ENCODE results near the gene PARL.
A peak's percentile ranks its signal among the peaks of the same experiment; 100 is the strongest.
"Not testable (repeated sequence)": the region's sequence is repeated elsewhere in the genome, so short reads cannot be mapped to it uniquely, and the experiment has no call there.

PARL gene

DNA sequence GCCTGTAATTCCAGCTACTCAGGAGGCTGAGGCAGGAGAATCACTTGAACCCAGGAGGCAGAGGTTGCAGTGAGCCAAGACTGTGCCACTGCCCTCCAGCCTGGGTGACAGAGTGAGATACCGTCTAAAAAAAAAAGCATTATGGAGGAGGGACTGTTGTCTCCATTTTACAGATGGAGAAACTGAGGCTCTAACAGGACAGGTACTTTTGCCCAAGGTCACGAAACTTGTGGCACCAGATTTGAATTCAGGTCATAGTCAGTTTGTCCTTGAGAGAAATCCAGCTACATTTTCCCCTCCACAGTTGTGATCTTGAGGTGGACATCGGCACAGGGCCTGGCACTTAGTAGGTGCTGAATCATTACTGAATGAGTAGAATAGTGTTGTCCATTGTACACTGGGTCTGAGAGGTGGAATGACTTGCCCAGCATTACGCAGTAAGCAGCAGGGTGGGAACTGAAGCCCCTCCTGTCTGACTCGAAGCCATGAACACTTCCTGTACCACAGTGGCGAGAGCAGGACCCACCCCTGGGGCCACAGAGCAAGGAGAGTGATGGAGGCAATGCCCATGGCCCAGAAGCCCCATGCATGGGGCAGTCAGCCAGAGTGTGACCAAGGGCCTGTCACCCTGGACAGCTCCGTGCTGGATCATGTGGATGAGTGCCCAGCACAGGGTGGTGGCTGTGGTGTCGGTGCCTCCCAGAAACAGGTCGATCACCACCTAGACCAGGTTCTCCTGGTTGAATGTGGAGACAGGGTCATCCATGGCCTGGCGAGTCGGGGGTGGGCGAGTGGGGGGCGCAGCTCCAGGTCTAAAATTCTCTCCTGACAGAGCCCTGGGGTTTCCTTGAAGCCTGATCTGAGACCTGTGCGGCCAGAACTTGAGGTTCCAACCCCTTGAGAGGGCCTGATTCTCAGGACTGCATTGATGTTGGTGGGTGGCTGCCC is 20.4 kb upstream of the PARL start:
- no peak for DNase-seq

DNA sequence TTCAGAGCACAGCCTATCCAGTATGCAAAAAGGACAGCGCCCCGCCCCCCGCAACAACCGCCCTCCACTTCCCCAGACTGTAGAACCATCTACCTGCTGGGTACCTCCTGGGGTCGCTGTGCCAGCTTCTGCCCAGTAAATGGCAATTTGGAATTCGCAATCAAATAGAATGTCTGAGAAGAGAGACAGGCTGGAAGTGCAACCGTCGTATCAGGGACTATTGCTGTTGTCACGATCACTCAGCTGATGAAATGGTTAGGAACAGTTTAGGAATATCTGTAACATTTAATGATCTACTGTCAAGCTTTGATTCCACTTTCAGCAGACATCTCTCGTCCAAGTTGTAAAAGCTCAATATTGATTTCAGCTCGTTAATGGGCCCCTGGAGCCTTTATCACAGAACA is 13.3 kb upstream of the PARL start:
- DNase-seq: no peak

DNA sequence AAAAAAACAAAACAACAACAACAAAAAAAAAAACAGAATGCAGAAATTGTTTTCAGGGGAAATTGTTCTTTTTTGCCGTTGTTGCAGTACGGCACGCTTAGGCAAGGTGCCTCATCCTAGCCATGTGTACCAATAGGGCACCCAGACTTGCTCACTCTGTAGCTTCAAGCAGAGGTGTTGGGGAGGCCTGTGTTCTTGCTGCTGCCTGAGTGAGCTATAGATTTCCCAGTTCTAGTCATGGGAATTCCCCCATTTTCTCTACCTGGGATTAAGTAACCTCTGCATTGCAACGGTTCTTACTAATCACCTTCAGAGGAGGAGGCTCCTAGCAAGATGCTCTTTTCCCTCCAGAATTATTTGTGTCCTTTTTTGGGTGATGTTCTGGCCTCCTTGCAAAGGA is 12.9 kb upstream of the PARL start:
- no peak for DNase-seq

DNA sequence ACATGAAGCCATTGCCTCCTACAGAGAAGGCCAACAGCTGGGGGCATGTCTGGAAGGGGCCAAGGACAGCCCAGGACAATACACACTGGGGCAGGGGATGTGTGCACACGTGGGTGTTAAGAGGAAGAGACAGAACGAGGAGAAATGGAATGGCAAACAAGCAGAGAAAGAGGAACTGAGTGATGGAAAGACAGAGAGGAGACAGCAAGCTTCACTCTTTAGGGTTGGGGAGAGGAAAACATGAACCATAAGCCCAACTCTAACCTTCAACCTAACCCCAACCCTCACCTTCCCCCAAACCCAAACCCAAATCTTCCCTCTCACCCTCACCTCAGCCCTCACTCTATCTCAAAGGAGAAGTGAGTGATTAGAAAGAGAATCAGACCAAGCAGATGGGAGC is 11.9 kb upstream of the PARL start:
- DNase-seq: no peak

DNA sequence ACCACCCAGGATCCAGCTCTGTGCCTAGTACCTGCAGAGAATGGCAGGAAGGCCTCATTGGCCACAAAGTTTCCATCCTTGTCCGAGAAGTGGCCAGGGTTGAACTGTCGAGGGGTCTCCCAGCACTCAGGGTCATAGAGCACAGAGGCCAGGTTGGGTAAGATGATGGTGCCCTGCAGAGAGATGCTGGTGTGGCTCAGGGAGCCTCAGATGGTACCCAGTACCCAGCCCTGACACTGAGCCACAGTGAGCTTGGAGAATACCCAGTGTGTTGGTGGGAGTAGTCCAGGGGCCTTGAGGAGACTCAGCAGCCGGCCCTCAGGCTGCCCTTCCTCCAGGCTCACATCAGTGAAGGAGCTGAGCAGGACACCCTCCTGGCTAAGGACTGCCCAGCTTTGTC is 11.5 kb upstream of the PARL start:
- no peak for DNase-seq

DNA sequence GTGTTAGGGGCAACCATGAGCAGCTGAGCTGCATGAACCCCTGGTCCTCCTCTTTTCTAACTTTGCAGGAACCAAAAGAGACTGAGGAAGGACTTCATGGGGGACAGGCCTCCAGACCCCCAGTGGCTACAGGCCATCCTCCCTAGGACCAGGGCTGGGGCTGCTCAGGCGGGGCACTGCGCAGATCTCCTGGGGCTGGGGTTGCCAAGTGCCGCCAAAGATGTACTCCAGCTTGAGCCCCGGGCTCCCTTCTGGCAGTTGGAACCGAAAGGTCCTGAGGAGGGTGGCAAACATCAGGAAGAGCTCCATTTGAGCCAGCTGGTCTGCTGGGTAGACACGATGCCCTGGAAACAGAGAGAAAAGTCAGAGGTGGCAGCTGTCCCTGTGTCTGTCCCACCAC is 11.1 kb upstream of the PARL start:
- no peak for DNase-seq

DNA sequence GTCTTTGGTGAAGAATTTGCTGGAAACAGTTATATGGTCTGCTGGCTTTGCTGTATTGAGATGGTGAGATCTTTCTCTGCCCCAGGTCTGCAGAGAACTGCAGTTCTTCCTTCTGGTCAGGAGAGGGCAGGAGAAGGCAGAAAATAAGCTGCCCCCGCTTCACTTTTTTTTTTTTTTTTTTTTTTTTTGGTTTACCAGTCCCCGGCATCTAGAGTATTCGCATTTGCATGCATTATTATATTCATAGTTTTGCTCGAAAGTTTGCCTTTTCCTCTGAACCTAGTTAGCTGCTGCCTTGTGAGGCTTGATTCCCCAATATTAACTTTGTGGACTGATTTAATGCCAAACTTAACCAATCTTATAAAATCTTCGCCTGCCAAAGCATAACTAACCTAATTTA is 10.6 kb upstream of the PARL start:
- DNase-seq: peak; percentile 52

- DNase-seq: no peak
These were observed 8.0 kb upstream of the PARL start for GRCh38 chr3:183892610-183893214.

GRCh38 chr3:183885766-183886165 is 1.1 kb upstream of the PARL start:
- no peak for DNase-seq

GRCh38 chr3:183884097-183884426 is 618 bp downstream of the PARL start:
- DNase-seq: no peak

- no peak for DNase-seq
These were observed 1.2 kb downstream of the PARL start for GRCh38 chr3:183883291-183884096.

DNA sequence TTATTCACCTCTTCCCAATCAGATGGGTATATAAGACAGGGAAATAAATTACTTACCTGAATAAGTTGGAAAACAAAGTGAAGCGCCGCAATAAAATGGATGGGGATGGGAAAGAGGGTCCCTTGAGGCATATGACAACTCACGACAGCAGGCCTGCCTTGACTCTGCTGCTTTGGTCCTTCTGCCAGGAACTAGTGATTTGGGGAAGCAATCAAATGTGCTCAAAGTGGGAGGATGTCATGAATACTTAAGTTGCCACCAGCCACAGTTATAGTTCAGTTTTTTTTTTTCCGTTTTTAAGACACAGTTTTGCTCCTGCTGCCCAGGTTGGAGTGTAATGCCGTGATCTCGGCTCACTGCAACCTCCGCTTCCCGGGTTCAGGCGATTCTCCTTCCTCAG is 4.6 kb downstream of the PARL start:
- no peak for DNase-seq

GRCh38 chr3:183879243-183879642 is 5.4 kb downstream of the PARL start:
- no peak for DNase-seq

DNA sequence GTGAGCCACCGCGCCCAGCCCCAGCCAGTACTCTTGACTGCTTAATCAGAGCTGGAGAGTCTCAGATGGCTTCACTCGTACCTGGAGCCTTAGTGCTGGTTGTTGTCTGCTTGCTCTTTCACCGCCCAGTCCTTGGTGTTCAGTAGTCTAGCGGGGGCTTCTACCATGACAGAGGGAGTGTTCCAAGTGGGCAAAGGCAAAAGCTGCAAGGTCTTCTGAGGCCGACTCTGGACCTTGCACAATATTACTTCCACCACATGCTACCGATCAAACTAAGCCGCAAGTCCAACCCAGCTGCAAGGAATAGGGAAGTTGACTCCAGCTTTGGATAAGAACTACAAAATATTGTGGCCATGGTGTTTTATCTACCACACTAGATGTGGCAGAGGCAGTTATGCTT is 6.6 kb downstream of the PARL start:
- no peak for DNase-seq

GRCh38 chr3:183877227-183877626 is 7.5 kb downstream of the PARL start:
- not testable (repeated sequence) for DNase-seq

DNA sequence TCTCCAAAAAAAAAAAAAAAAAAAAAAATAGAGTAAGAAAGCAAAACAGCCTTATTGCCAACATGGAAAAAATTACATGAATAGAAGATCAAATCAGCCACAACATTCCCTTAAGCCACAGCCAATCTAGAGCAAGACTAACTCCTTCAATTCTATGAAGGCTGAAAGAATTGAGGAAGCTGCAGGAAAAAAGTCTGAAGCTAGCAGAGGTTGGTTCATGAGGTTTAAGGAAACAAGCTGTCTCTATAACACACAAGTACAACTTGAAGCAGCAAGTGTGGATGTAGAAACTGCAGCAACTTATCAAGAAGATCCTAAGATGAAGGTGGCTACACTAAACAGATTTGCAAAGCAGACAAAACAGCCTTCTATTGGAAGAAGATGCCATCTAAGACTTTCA is 9.3 kb downstream of the PARL start:
- DNase-seq: no peak

DNA sequence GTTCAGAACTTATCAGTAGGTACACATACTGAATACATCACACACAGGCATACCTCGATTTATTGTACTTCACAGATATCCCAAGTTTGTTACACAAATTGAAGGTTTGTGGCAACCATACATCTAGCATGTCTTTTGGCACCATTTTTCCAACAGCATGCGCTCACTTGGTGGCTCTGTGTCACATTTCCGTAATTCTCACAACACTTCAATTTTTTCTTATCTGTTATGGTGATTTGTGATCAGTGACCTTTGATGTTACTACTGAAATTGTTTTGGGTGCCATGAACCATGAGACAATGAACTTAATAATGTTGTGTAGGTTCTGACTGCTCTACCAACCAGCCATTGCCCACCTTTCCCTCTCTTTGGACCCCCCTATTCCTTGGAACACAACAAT is 10.8 kb downstream of the PARL start:
- DNase-seq: no peak

GRCh38 chr3:183871541-183871940 is 13.1 kb downstream of the PARL start:
- no peak for DNase-seq

DNA sequence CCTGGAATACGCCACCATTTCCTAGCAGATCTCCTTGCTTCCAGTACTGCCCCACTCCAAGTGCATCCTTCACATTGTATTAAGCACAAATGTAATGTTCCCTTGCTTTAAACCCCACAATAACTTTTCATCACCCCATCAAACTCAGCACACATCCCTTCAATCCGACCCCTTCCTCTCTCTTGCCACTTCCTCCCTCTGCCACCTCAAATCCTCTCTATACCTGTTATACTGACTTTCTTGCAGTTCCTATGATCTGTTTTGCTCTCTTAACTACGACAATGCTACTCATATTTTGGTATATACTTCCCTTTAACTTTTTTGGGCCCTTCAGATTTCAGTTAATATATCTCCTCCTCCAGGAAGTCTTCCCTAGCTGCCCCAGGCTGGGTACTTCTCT is 14.1 kb downstream of the PARL start:
- DNase-seq: no peak

DNA sequence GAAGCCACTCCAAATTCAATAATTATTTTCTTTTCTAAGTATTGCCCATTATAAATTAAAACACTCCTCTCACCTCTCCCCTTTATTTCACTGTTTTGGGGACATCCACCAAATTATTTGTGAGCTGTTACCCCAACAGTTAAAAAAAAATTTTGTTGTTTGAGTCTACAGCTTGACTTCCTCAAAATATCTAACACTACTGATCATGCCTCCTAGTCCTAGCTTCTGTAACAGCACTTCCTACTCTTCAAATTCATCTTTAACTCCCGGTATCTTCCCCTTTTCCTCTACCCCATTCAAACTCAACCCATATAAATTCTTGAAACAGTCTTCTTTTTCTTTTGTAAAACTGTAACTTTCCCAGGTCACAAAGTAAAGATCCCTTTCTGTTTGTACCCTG is 15.9 kb downstream of the PARL start:
- DNase-seq: no peak

DNA sequence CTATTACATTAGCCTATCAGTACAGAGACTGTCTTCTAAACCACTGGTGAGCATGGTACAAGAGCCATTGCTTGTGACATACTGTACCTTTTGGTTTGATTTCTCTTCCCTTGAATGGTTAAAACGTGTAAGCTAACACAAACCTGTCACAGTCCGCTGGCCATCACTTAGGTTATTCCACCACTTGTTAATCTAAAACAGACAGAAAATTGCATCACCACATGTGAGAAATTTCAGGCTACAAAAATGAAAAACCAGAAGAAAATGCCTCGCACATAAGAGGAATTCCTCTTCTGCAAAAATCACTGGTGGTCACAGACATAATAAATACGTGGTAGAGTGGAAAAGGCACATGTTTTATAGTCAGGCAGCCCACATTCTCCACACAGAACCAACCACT is 22.1 kb downstream of the PARL start:
- peak; percentile 10 for DNase-seq

DNA sequence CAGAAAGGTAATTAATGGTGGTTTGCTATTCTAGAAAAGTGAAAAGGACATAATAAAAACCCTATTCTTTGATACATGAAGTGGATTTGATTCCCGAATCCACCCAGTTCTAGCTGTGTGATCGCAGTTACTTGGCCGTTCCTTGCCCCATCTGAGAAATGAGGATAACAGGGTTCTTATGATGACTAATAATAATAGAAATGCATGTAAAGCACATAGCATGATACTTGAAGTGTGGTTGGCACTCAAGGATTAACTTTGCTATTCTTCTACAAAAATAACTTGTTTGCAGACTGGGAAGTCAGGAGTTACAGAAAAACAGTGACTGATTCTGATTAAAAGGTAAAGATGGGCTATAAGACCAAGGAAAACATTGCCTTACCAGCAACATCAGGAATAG is 26.8 kb downstream of the PARL start:
- no peak for DNase-seq

GRCh38 chr3:183854318-183855035 is 30.2 kb downstream of the PARL start:
- peak; percentile 9 for DNase-seq
